ENCODE data around the gene SLC25A18. TPM values are rescaled to one million over a fixed set of nuclear protein-coding genes. Genes with fewer than 3 reads are reported as not detected.
"Not testable (repeated sequence)": the region's sequence is repeated elsewhere in the genome, so short reads cannot be mapped to it uniquely, and the experiment has no call there.

SLC25A18 gene
- total RNA-seq, 1 donor from 2014 or later = 2.5 TPM

- intact Hi-C loops (cut with DNase I) = no loop called here
- no peak for DNase-seq
- no peak for ATAC-seq (ENCODE audit: poor library complexity)
These were observed 28.9 kb downstream of the SLC25A18 start for GRCh38 chr22:17592201-17592600.

- ATAC-seq (ENCODE audit: poor library complexity) (no peak), DNase-seq (no peak)
- intact Hi-C loops (cut with DNase I) = no loop called here
These were observed 32.9 kb downstream of the SLC25A18 start for GRCh38 chr22:17596226-17596625.

- DNase-seq (no peak), ATAC-seq (ENCODE audit: poor library complexity) (no peak)
- intact Hi-C loops (cut with DNase I) = no loop called here
These were observed 33.9 kb downstream of the SLC25A18 start for GRCh38 chr22:17597217-17597616.

GRCh38 chr22:17598318-17598717 lies 35.0 kb downstream of the SLC25A18 start:
- intact Hi-C loops (cut with DNase I) = no loop called here
- DNase-seq (no peak), ATAC-seq (ENCODE audit: poor library complexity) (no peak)

GRCh38 chr22:17601031-17601430 lies 37.7 kb downstream of the SLC25A18 start:
- intact Hi-C loops (cut with DNase I) = no loop called here
- DNase-seq (no peak), ATAC-seq (ENCODE audit: poor library complexity) (no peak)

GRCh38 chr22:17603668-17604067 lies 40.4 kb downstream of the SLC25A18 start:
- DNase-seq = no peak
- no peak for ATAC-seq (ENCODE audit: poor library complexity)
- intact Hi-C loops (cut with DNase I) = no loop called here

- intact Hi-C loops (cut with DNase I) = loop anchor here (5.0 kb wide), 1 partner anchor 49 kb away; no protein-coding TSS in a partner anchor
- ATAC-seq (ENCODE audit: poor library complexity) = peak; percentile 77
- no peak for DNase-seq
These were observed 43.2 kb downstream of the SLC25A18 start for GRCh38 chr22:17606496-17606895.

- no peak for DNase-seq
- intact Hi-C loops (cut with DNase I) = loop anchor here (5.0 kb wide), 1 partner anchor 51 kb away; no protein-coding TSS in a partner anchor
- ATAC-seq (ENCODE audit: poor library complexity) = no peak
These were observed 44.7 kb downstream of the SLC25A18 start for GRCh38 chr22:17607891-17608521.

GRCh38 chr22:17612057-17612456 lies 48.8 kb downstream of the SLC25A18 start:
- intact Hi-C loops (cut with DNase I) = no loop called here
- DNase-seq (no peak), ATAC-seq (ENCODE audit: poor library complexity) (no peak)

- DNase-seq = no peak
- no peak for ATAC-seq (ENCODE audit: poor library complexity)
- intact Hi-C loops (cut with DNase I) = no loop called here
These were observed 50.0 kb downstream of the SLC25A18 start for GRCh38 chr22:17613280-17613679.

GRCh38 chr22:17627961-17628405 lies 64.7 kb downstream of the SLC25A18 start:
- intact Hi-C loops (cut with DNase I) = no loop called here
- DNase-seq = no peak
- no peak for ATAC-seq (ENCODE audit: poor library complexity)

- DNase-seq (peak; percentile 98), ATAC-seq (ENCODE audit: poor library complexity) (peak; percentile 100)
- intact Hi-C loops (cut with DNase I) = no loop called here
These were observed 65.3 kb downstream of the SLC25A18 start, which contains the start of gene ATP6V1E1 for GRCh38 chr22:17628406-17629172. Gene ATP6V1E1 (minus strand): TSS chr22:17628749. CDS start chr22:17628635, 114 bp downstream.

GRCh38 chr22:17629173-17629489 lies 65.8 kb downstream of the SLC25A18 start:
- ATAC-seq (ENCODE audit: poor library complexity) (peak; percentile 1), DNase-seq (no peak)
- intact Hi-C loops (cut with DNase I) = no loop called here

- intact Hi-C loops (cut with DNase I) = no loop called here
- DNase-seq (no peak), ATAC-seq (ENCODE audit: poor library complexity) (no peak)
These were observed 66.3 kb downstream of the SLC25A18 start for GRCh38 chr22:17629641-17630040.

GRCh38 chr22:17631076-17631565 lies 67.8 kb downstream of the SLC25A18 start:
- intact Hi-C loops (cut with DNase I) = no loop called here
- DNase-seq = no peak
- no peak for ATAC-seq (ENCODE audit: poor library complexity)

- intact Hi-C loops (cut with DNase I) = no loop called here
- ATAC-seq (ENCODE audit: poor library complexity) = no peak
- no peak for DNase-seq
These were observed 70.1 kb downstream of the SLC25A18 start for GRCh38 chr22:17633217-17633997.

GRCh38 chr22:17633998-17634323 lies 70.7 kb downstream of the SLC25A18 start:
- intact Hi-C loops (cut with DNase I) = no loop called here
- no peak for ATAC-seq (ENCODE audit: poor library complexity)

GRCh38 chr22:17634696-17635095 lies 71.4 kb downstream of the SLC25A18 start:
- intact Hi-C loops (cut with DNase I) = no loop called here
- DNase-seq (no peak), ATAC-seq (ENCODE audit: poor library complexity) (no peak)

More at GRCh38 chr22:17633998-17634323, 70.7 kb downstream of the SLC25A18 start:
- DNase-seq = no peak

GRCh38 chr22:17636850-17637249 lies 73.6 kb downstream of the SLC25A18 start:
- DNase-seq; intact Hi-C loops (cut with DNase I); ATAC-seq (ENCODE audit: poor library complexity): not testable (repeated sequence)
